ENCODE data around the gene IL32.

- no peak for TF ChIP-seq RAD21 (IDR thresholded peaks at IDR 0.05; ENCODE audit: low read depth)
- no peak for TF ChIP-seq FOXM1 (IDR thresholded peaks at IDR 0.05; ENCODE audit: borderline replicate concordance, low read depth)
- TF ChIP-seq TCF12 (IDR thresholded peaks at IDR 0.05; ENCODE audit: low read depth): 0 out of 2 replicates have a peak, but pooled peaks have one; percentile 17
- no peak for TF ChIP-seq YY1 (IDR thresholded peaks at IDR 0.05; ENCODE audit: low read depth)
- TF ChIP-seq, protein P1, sequence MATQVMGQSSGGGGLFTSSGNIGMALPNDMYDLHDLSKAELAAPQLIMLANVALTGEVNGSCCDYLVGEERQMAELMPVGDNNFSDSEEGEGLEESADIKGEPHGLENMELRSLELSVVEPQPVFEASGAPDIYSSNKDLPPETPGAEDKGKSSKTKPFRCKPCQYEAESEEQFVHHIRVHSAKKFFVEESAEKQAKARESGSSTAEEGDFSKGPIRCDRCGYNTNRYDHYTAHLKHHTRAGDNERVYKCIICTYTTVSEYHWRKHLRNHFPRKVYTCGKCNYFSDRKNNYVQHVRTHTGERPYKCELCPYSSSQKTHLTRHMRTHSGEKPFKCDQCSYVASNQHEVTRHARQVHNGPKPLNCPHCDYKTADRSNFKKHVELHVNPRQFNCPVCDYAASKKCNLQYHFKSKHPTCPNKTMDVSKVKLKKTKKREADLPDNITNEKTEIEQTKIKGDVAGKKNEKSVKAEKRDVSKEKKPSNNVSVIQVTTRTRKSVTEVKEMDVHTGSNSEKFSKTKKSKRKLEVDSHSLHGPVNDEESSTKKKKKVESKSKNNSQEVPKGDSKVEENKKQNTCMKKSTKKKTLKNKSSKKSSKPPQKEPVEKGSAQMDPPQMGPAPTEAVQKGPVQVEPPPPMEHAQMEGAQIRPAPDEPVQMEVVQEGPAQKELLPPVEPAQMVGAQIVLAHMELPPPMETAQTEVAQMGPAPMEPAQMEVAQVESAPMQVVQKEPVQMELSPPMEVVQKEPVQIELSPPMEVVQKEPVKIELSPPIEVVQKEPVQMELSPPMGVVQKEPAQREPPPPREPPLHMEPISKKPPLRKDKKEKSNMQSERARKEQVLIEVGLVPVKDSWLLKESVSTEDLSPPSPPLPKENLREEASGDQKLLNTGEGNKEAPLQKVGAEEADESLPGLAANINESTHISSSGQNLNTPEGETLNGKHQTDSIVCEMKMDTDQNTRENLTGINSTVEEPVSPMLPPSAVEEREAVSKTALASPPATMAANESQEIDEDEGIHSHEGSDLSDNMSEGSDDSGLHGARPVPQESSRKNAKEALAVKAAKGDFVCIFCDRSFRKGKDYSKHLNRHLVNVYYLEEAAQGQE (IDR thresholded peaks at IDR 0.05; ENCODE audit: low read depth): no peak
- TF ChIP-seq TAF1 (IDR thresholded peaks at IDR 0.05; ENCODE audit: low read depth): peak; percentile 40; the same call in 1 of the 2 replicates
- TF ChIP-seq NFIC (IDR thresholded peaks at IDR 0.05): no peak
- no peak for TF ChIP-seq CEBPB (IDR thresholded peaks at IDR 0.05)
- TF ChIP-seq TEAD4 (IDR thresholded peaks at IDR 0.05): no peak
Measured at GRCh38 chr16:3036726-3037315, 28.6 kb upstream of the IL32 start, which contains the start of gene BICDL2.

All from Ishikawa (cell line).